Suprapubic skin (tissue), 4 donors: ENCODE data around the gene KRT40. TPM values are rescaled to one million over a fixed set of nuclear protein-coding genes. Genes with fewer than 3 reads are reported as not detected.

Experiments
- DNase-seq, 2 donors: peaks; one replicate each; pipeline ENCODE4 v3.0.0-alpha.2; 2019; ENCODE audit warnings: low spot score in 2 of 2
- H3K27ac ChIP-seq: fragments of 200-600 bp; sonication (generic); one replicate; pipeline ENCODE4 v1.5.1; 2019
- H3K27me3 ChIP-seq: fragments of 200-600 bp; sonication (generic); one replicate; pipeline ENCODE4 v1.5.1; 2019
- H3K36me3 ChIP-seq: fragments of 200-600 bp; sonication (generic); one replicate; pipeline ENCODE4 v1.5.1; 2019
- H3K4me1 ChIP-seq: fragments of 200-600 bp; sonication (generic); one replicate; pipeline ENCODE4 v1.5.1; 2019
- H3K4me3 ChIP-seq: fragments of 200-600 bp; sonication (generic); one replicate; pipeline ENCODE4 v1.5.1; 2019; ENCODE audit warnings: mild to moderate bottlenecking
- H3K9me3 ChIP-seq: fragments of 200-600 bp; sonication (generic); one replicate; pipeline ENCODE4 v1.5.1; 2019
- CTCF ChIP-seq, 2 donors: fragments of 200-600 bp in 1 of 2; fragments of 450-650 bp in 1 of 2; sonication (generic) in 1 of 2; IDR thresholded peaks; one replicate each; pipeline ENCODE4 v1.5.1; 2016 to 2019; ENCODE audit warnings: antibody characterized with exemption in 2 of 2, mild to moderate bottlenecking in 1 of 2, moderate library complexity in 1 of 2
- EP300 ChIP-seq: sonication (generic); formaldehyde crosslinking; IDR thresholded peaks from one replicate; pipeline ENCODE4 v1.6.1; 2017; ENCODE audit warnings: antibody characterized with exemption
- POLR2A ChIP-seq, 2 donors: fragments of 450-650 bp; IDR thresholded peaks; one replicate each; pipeline ENCODE4 v1.6.1; 2017; ENCODE audit warnings: antibody characterized with exemption in 2 of 2, mild to moderate bottlenecking in 2 of 2, moderate library complexity in 2 of 2
- POLR2AphosphoS5 ChIP-seq, 3 donors: sonication (generic); formaldehyde crosslinking; IDR thresholded peaks; one replicate each; pipeline ENCODE4 v1.6.1; 2017; ENCODE audit warnings: antibody characterized with exemption in 3 of 3
- WGBS: methylation state at CpG from one replicate; pipeline ENCODE4 v1.1.5; 2018; 5-methylcytosine and 5-hydroxymethylcytosine counted together
- total RNA-seq, 4 donors: library from RNA; depleted of rRNA; stranded (reverse); fragments of >200 nt; gene quantifications; one replicate each; pipeline ENCODE4 v1.1.0, GENCODE V29; 2016

Gene KRT40
- total RNA-seq, 4 donors from 2014 or later: 0.98 to 12.5 (median 3.9) TPM; not detected in 1

- Histone ChIP-seq H3K27me3 (no peaks in the 10 kb centered on the region), H3K9me3 (no peaks in the 10 kb centered on the region), H3K36me3 (no peaks in the 10 kb centered on the region), H3K27ac (no peak overlapping the region), H3K4me3 (no peak overlapping the region), H3K4me1 (peaks cover 45% of the 10 kb centered on the region)
- no peak for DNase-seq
- TF ChIP-seq EP300 (no peak), POLR2A (IDR thresholded peaks at IDR 0.05) (no peak), CTCF (IDR thresholded peaks at IDR 0.05) (no peak), POLR2AphosphoS5 (IDR thresholded peaks at IDR 0.05) (no peak)
- 72% methylated on average over 8 of the region's 8 CpGs for WGBS
Measured at GRCh38 chr17:40956401-40957254, 27.5 kb downstream of the KRT40 start.

GRCh38 chr17:40953881-40954280, 30.2 kb downstream of the KRT40 start:
- peaks cover 8% of the 10 kb centered on the region for H3K27me3 ChIP-seq
- H3K27ac ChIP-seq: no peak overlapping the region
- 39% methylated on average over 2 of the region's 2 CpGs for WGBS
- TF ChIP-seq POLR2A (IDR thresholded peaks at IDR 0.05) (no peak), EP300 (no peak), POLR2AphosphoS5 (IDR thresholded peaks at IDR 0.05) (peak in 1 of 3 donors; percentile 53), CTCF (IDR thresholded peaks at IDR 0.05) (no peak)
- H3K4me3 ChIP-seq: no peak overlapping the region
- no peak for DNase-seq
- peaks cover 52% of the 10 kb centered on the region for H3K4me1 ChIP-seq
- H3K9me3 ChIP-seq: no peaks in the 10 kb centered on the region
- H3K36me3 ChIP-seq: no peaks in the 10 kb centered on the region

GRCh38 chr17:40952661-40953060, 31.5 kb downstream of the KRT40 start:
- Histone ChIP-seq H3K4me1 (peaks cover 49% of the 10 kb centered on the region), H3K9me3 (no peaks in the 10 kb centered on the region), H3K36me3 (no peaks in the 10 kb centered on the region), H3K27me3 (peaks cover 13% of the 10 kb centered on the region), H3K27ac (peak overlapping the region; percentile 60), H3K4me3 (no peak overlapping the region)
- TF ChIP-seq POLR2A (IDR thresholded peaks at IDR 0.05) (no peak), EP300 (no peak), CTCF (IDR thresholded peaks at IDR 0.05) (no peak), POLR2AphosphoS5 (IDR thresholded peaks at IDR 0.05) (peak in 1 of 3 donors; percentile 47)
- no peak for DNase-seq
- WGBS: 18% methylated on average over 1 of the region's 1 CpG

- TF ChIP-seq CTCF (IDR thresholded peaks at IDR 0.05): no peak
- no peaks in the 10 kb centered on the region for H3K9me3 ChIP-seq
- DNase-seq: no peak
- peaks cover 13% of the 10 kb centered on the region for H3K27me3 ChIP-seq
- H3K27ac ChIP-seq: no peak overlapping the region
- H3K4me3 ChIP-seq: no peak overlapping the region
- H3K4me1 ChIP-seq: peaks cover 43% of the 10 kb centered on the region
- WGBS: 83% methylated on average over 2 of the region's 2 CpGs
- no peaks in the 10 kb centered on the region for H3K36me3 ChIP-seq
Measured at GRCh38 chr17:40952154-40952553, 32.0 kb downstream of the KRT40 start.

GRCh38 chr17:40951011-40951622, 33.0 kb downstream of the KRT40 start:
- Histone ChIP-seq H3K36me3 (no peaks in the 10 kb centered on the region), H3K4me3 (no peak overlapping the region), H3K27ac (no peak overlapping the region), H3K27me3 (peaks cover 16% of the 10 kb centered on the region), H3K9me3 (no peaks in the 10 kb centered on the region), H3K4me1 (peaks cover 36% of the 10 kb centered on the region)
- 88% methylated on average over 2 of the region's 2 CpGs for WGBS
- TF ChIP-seq CTCF (IDR thresholded peaks at IDR 0.05) (no peak), EP300 (no peak), POLR2A (IDR thresholded peaks at IDR 0.05) (no peak), POLR2AphosphoS5 (IDR thresholded peaks at IDR 0.05) (no peak)
- DNase-seq: no peak
